ENCODE data around the gene EGLN3. TPM values are rescaled to one million over a fixed set of nuclear protein-coding genes. Genes with fewer than 3 reads are reported as not detected.
"Not testable (repeated sequence)": the region's sequence is repeated elsewhere in the genome, so short reads cannot be mapped to it uniquely, and the experiment has no call there.

The EGLN3 gene
- total RNA-seq, 1 donor from 2014 or later = 111 TPM

DNA sequence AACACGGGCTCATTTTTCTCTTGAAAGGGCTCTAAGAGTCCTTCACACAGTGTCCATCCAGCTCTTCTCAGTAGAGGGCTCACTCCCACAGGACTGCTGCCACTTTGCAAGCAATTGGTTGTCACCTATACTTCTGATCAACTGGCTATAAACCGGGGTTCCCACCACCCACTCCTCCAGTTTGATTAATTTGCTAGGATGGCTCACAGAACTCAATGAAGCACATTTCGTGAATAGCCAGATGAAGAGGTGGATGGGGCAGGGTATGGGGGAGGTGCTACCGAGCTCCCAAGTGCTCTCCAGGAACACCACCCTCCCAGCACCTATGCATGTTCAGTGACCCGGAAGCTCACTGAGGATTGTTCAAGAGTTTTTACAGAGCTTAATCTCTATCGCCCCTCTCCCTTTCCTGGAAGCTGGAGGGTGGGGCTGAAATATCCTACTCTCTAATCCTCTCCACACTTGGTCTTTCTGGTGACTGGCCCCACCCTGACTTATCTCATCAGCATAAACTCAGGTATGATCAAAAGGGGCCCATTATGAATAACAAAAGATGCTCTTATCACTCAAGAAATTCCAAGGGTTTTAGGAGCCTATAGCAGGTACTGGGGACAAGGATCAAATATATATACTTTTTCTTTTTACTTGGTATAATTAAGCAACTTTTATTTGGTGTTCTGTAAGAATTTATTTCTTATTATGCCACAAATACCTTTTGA, 13.9 kb upstream of the EGLN3 start:
- DNase-seq (no peak), ATAC-seq (ENCODE audit: poor library complexity) (no peak)
- intact Hi-C loops (cut with DNase I) = no loop called here

DNA sequence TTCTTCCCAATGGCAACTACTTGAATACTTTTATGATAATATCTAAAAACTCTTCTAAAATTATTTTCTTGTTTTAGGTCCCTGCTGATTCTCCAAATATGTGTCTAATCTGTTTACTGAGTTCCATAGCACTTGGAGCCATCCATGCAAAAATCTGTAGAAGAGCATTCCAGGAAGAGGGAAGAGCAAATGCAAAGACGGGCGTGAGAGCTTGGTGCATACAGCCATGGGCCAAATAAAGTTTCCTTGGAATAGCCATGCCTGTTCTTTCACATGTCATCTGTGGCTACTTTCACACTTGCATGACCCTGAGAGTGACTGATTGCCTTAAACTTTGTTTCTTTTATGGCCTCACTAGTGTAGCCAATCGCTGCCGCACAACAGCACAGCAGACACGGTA, 13.0 kb upstream of the EGLN3 start:
- no peak for DNase-seq
- intact Hi-C loops (cut with DNase I) = no loop called here
- ATAC-seq (ENCODE audit: poor library complexity) = no peak

DNA sequence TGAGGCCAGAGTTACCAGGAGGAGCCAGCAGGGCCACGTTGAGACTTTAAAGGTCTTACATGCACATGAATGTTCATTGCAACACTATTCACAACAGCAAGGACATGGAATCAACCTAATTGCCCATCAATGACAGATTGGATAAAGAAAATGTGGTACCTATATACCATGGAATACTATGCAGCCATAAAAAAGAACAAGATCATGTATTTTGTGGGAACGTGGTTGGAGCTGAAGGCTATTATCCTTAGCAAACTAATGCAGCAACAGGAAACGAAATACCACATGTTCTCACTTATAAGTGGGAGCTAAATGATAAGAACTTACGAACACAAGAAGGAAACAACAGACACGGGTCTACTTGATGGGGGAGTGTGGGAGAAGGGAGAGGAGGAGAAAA, 11.6 kb upstream of the EGLN3 start:
- DNase-seq; ATAC-seq (ENCODE audit: poor library complexity); intact Hi-C loops (cut with DNase I): not testable (repeated sequence)

DNA sequence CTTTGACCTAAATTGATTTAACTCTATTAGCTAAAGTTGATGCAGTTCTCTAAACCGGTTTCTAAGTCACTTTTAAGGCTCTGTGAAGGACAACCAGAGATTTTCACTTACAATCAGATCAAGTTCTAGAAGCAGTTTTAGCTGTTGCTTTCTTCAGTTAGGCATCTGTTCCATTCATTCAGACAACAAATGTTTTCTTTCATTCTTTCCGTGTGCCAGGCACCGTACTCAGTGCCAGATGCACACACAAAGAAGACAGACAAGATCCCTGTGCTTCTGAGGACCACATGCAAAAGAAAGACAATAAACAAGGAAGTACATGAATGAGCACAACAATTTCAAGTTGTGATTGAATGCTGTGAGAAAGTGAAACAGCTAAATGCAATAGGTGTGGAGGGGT, 11.1 kb upstream of the EGLN3 start:
- DNase-seq = no peak
- no peak for ATAC-seq (ENCODE audit: poor library complexity)
- intact Hi-C loops (cut with DNase I) = no loop called here

DNA sequence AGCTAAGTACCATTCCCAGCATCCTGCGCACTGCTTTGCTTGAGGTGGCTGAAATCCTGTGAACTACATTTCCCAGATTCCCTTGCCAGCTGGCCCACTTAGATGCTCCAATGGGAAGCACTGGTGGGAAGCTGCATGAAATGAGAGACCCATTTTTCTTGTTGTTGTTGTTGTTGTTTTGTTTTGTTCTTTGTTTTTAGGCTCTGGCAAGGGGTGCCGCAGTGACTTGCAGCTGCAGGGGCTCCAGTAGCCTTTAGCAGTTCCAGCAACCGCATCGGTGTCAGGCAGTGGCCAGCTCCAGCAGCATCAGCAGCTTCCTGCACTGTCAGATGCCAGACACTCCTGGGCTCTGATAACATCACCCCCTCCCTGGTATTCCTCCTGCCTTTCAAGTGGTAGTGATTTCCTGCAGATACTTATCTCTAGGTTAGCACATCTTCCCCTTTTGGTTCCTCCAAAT, 8.8 kb upstream of the EGLN3 start:
- DNase-seq (no peak), ATAC-seq (ENCODE audit: poor library complexity) (peak; percentile 65)
- intact Hi-C loops (cut with DNase I) = loop anchor here (10.0 kb wide), 3 partner anchors 75 to 265 kb away; no protein-coding TSS in a partner anchor

DNA sequence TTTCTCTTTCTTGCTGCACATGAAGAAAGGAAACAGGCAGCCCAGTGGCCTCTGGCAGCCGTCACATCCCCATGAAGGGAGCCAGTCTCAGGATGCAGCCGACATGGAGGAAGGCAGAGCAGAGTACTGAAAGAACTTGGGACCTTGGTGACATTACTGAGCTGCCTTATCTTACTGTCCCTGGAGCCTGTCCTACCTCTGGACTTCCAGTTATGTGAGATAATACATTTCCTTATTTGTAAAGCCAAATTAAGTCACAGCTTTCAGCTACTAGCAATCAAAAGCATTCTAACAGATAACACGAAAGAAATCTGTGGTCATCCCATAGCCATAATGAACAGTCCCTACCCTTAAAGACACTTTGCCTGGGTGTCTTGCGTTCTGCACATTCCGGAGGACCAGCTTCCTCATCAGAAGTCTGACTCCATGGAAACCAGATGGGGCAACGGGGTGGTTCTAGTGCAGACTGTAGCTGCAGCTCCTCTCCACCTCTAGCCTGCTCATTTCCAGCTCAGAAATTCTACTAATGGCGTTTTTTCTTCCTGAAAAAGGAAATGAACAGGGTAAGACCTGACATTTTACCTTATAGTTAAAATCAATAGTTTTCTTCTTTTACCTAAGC, 7.8 kb upstream of the EGLN3 start:
- ATAC-seq (ENCODE audit: poor library complexity) (peak; percentile 76), DNase-seq (no peak)
- intact Hi-C loops (cut with DNase I) = loop anchor here (10.0 kb wide), 3 partner anchors 76 to 266 kb away; no protein-coding TSS in a partner anchor

DNA sequence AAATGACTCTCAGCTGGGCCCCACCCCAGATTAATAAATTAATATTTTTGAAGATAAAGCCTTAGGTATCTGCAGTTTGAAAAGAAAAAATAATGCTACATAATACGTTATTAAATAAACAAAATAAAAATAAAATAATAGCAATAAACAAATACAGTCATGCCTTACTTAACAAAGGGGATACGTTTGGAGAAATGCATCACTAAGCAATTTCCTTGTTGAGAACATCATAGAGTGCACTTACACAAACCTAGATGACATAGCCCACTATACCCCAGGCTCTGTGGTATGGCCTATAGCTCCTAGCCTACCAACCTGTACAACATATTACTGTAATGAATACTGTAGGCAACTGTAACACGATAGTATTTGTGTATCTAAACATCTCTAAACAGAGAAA, 7.1 kb upstream of the EGLN3 start:
- no peak for DNase-seq
- no peak for ATAC-seq (ENCODE audit: poor library complexity)
- intact Hi-C loops (cut with DNase I) = loop anchor here (10.0 kb wide), 3 partner anchors 77 to 267 kb away; no protein-coding TSS in a partner anchor

DNA sequence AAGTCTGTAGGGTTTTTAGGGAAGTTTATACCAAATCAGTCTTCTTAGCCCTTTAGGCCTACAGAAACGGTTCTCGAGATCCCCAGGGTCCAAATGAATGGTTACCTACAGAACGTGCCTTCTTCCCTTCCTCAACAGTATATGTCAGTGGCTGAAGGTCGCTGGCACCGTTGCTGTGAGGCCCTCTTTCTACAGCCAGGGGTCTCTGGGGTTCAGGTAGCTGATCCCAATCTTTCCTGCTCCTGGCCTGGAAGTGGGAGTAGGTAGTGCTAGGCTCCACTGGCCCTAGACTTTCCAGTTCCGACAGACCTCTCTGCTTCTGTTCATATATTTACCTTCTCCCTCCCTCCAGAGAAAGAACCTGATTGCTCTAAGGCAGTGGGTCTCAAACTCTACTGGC, 6.4 kb upstream of the EGLN3 start:
- DNase-seq = no peak
- intact Hi-C loops (cut with DNase I) = loop anchor here (10.0 kb wide), 3 partner anchors 78 to 268 kb away; no protein-coding TSS in a partner anchor
- ATAC-seq (ENCODE audit: poor library complexity) = no peak

DNA sequence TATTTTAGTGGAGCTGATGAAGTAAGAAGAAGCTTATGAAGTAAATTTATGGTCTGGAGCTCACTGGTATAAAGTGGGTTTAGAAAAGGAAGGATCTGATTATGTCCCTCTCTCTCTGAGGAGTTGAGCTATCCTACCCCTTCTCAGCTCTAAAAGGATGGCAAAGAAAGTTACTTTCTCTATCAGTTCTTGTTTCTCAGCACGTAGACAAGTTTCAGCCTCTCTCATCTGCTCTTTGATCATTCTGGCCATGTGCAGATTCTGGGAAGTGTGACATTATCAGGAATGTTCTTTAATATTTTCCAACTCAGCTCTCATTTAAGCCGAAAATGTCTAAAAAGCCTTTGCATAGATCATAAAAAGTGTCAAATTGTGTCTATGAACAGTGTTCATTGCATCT, 5.8 kb upstream of the EGLN3 start:
- intact Hi-C loops (cut with DNase I) = loop anchor here (10.0 kb wide), 3 partner anchors 78 to 268 kb away; no protein-coding TSS in a partner anchor
- DNase-seq (no peak), ATAC-seq (ENCODE audit: poor library complexity) (no peak)

DNA sequence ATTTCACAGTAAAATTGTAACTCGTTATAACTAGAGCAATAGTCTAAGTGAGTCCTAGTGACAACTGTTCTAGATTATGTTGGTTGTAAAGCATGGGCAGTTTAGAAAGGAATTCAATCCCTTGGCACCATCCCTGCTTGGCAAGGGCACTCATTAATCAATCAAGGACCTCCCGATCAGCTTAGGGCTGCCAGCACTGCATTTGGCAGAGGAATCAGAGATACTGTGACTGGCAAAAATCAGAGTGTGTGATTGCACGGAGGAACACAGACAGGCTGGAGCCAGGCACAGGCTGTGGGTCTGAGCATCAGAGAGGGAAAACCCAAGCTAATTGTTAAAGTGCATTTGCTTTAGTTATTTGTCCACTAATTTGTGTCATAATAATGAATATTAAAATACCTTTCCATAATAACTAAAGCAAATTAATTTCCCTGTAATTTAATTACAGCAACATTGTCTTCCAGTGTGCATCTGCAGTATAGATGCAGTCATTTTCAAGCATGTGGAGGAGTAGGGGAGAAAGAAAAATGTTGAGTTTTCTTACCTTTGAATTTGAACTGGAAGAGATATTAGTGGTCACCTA, 3.2 kb upstream of the EGLN3 start:
- intact Hi-C loops (cut with DNase I) = loop anchor here (10.0 kb wide), 3 partner anchors 81 to 271 kb away; no protein-coding TSS in a partner anchor
- ATAC-seq (ENCODE audit: poor library complexity) (no peak), DNase-seq (no peak)

DNA sequence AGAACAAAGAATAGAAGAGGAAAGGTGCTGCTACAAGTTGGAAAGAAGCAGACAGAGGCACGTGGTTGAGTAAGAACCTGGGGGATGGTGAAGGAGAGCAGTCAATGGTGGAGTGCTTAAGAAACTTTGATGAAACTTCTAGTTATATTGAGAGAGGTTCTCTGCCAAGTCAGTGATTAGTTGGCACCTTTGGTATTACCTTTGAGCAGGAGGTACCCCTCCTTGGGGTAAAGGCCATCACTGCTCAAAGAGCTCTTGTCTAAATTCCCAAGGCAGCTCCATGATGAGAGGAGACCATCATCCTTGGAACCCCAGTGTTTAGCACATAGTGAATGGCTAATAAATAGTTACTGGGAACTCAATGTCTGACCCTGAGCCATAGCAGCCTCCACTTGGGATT, 1.7 kb upstream of the EGLN3 start:
- no peak for ATAC-seq (ENCODE audit: poor library complexity)
- DNase-seq = no peak
- intact Hi-C loops (cut with DNase I) = loop anchor here (10.0 kb wide), 3 partner anchors 82 to 272 kb away; no protein-coding TSS in a partner anchor

DNA sequence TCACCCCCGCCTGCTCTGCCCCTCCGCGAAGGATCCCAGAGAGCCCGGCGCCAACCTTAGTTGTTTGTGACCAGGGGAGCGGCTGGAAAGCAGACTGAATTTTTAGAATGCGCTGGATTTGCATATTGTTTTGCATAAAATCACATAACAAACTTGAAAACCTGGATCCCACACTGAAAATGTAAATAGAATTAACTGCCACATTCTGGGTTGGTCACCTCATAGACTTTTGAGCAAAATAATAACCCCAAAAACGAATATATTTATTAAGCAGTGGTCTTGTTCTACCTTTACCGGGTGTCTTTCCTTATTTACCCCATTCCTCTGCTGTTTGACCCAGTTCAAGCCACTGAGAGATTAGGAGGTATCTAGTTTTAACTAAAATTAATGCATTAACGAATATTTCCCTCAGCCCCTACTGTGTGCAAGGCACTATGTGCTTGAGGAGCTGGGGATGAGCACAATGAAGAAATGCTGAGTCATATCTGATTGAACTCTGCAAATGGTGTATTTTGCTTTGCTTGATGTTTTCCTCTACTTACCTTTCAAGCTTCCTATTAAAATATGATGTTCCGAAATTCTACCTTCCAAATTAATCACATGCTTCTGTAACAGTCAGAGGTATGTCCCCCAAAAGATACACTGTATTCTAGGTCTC, 438 bp upstream of the EGLN3 start:
- intact Hi-C loops (cut with DNase I) = loop anchor here (10.0 kb wide), 3 partner anchors 83 to 273 kb away; no protein-coding TSS in a partner anchor
- DNase-seq (no peak), ATAC-seq (ENCODE audit: poor library complexity) (no peak)

DNA sequence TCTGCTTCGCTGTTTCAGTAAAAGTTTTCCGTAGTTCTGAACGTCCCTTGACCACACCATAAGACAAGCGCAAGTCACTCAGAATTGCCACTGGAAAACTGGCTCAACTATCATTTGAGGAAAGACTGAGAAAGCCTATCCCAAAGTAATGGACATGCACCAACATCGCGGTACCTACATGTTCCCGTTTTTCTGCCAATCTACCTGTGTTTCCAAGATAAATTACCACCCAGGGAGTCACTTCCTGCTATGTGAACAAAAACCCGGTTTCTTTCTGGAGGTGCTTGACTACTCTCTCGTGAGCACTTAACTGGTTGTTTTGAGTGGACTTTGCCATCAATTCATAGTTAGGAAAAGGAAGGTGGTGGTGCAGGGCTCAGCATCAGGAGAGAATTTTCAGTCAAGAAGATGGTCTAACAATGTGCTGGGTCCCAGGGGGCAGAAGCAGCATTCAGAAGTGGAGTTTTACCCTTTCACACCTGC, 1.4 kb downstream of the EGLN3 start:
- ATAC-seq (ENCODE audit: poor library complexity) = no peak
- no peak for DNase-seq
- intact Hi-C loops (cut with DNase I) = loop anchor here (10.0 kb wide), 2 partner anchors 105 kb away; no protein-coding TSS in a partner anchor

DNA sequence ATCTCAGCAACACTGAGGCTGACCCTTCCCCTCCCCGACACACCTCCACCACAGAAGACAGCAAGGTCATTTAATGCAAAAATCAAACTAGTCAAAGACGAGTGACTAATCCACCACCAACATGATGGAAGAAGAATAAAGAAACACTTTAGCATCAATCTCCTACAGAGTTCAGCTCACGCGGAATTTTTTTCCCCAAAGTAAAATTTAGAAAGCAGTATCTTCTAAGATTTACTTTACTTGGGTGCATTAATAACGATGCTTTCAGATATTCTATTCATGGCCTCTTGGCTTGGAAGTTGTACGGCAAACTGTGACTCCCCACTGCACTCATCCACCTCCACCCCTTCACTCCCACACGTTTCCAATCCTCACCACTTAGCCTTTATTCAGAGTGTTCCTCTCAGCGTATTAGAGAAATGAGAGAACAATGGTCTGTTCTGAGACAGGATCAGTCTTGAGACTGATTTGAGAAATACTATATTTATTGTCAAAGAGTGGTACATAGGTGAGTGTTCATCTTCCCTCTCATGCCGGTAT, 1.9 kb downstream of the EGLN3 start:
- intact Hi-C loops (cut with DNase I) = loop anchor here (10.0 kb wide), 2 partner anchors 104 to 106 kb away; no protein-coding TSS in a partner anchor
- DNase-seq (no peak), ATAC-seq (ENCODE audit: poor library complexity) (no peak)

DNA sequence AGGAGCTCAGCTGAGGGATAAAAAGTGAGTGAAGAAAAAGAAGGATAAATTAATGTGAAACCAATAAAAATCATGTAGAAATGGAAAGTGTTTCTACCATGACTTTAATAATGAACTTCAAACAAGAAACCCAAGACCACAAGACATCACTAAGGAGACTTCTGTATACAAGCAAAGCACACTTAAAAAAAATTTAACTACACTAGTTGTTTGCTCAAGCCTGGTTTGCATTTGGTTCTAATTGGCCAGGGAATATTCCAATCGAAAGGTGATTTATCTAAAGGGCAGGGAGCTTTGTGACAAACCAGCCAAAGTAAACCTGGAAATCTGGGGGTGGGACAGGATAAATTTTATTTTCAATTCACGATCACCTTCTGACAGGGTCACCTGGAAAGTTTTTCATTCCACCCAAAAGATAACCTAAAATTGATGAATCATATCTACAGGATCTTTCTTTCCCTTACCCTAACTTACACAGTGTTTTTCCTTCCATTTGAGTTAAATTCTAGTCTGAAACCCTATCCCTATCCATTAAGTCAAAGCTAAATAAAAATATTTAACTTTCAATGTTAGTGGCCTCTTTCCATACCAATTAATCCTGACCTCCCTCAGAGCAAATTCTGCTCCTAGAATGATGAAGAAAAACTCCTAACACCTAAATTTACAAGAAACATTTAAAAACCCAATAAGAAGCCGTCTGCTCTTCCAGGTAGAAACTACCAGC, 2.6 kb downstream of the EGLN3 start:
- intact Hi-C loops (cut with DNase I) = loop anchor here (10.0 kb wide), 2 partner anchors 104 to 106 kb away; no protein-coding TSS in a partner anchor
- ATAC-seq (ENCODE audit: poor library complexity) (no peak), DNase-seq (no peak)

DNA sequence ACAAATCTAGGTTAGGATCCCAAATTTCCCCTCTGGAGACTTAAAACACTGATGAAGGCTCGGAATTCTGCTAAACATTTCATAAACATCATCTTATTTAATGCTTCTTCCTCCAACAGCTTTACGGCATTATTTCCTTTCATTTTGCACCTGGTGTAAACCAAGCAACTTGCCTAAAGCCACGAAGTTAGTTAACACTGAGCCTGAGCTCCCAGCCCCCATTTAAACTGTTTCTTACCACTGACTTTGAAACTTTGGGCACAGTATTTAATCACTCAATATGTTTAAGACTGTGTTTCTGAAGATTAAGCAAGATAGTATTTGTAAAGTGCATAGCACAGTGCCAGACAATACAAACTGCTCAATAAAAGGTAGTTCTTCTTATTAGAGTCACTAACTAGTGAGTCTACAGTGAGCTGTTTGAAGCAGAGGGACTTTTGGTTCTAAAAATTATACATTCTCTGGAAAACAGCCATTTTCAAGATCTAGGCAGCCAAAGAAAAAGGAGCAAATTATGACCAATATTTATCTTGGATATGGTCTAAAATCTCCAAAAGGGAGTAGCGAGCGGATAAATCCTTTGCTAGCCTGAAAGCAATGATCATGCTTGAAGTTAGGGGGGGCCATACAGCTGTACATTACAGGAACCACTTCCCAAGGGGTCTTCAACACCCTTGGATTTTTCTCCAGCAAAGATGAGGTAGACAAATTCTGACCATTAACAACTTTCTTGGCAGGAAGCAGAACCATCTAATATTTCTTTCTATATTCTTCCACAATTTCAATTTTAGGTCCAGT, 4.0 kb downstream of the EGLN3 start:
- DNase-seq (no peak), ATAC-seq (ENCODE audit: poor library complexity) (no peak)
- intact Hi-C loops (cut with DNase I) = loop anchor here (10.0 kb wide), 2 partner anchors 102 to 108 kb away; no protein-coding TSS in a partner anchor
